Measurements from ENCODE around the gene TCEAL1.

- no peak for TF ChIP-seq CTCF (IDR thresholded peaks at IDR 0.05; ENCODE audit: low read depth, low read length)
- no peak for TF ChIP-seq EZH2phosphoT487 (IDR thresholded peaks at IDR 0.05; ENCODE audit: low read depth)
Observed at GRCh38 chrX:103663981-103664762, 35.4 kb downstream of the TCEAL1 start.

Data from OCI-LY3 (cell line).